ENCODE measurements around the gene TUG1. TPM values are rescaled to one million over a fixed set of nuclear protein-coding genes. Genes with fewer than 3 reads are reported as not detected.

TUG1 gene
- total and polyA plus RNA-seq, 9 of the 15 experiments (the other 6 are each of a cell fraction or from before 2014, with no cell fraction given): 24.7 to 132 (median 58.9) TPM

GRCh38 chr22:30968015-30968923, 796 bp upstream of the TUG1 start, which contains the start of gene MORC2 (continued):
- TF ChIP-seq MGA (IDR thresholded peaks at IDR 0.05): peak; percentile 96
- no peak for TF ChIP-seq CSDE1 (IDR thresholded peaks at IDR 0.05)
- TF ChIP-seq ATF6 (CRISPR knock-in tag; IDR thresholded peaks at IDR 0.05): 0 out of 2 replicates have a peak, but pooled peaks have one; percentile 22
- TF ChIP-seq KLF13 (tag; IDR thresholded peaks at IDR 0.05; ENCODE audit: borderline replicate concordance, low read depth): peak; percentile 25; the same call in 1 of the 2 replicates
- no peak for TF ChIP-seq CREB1 (IDR thresholded peaks at IDR 0.05)
- TF ChIP-seq CREB1 (CRISPR knock-in tag; IDR thresholded peaks at IDR 0.05): no peak
- no peak for TF ChIP-seq TCF7 (IDR thresholded peaks at IDR 0.05; ENCODE audit: borderline replicate concordance)
- peak; percentile 64 for TF ChIP-seq SMAD4 (CRISPR knock-in tag; conservative IDR thresholded peaks at IDR 0.05)
- peak; percentile 99 for TF ChIP-seq L3MBTL2 (IDR thresholded peaks at IDR 0.05)
- peak; percentile 23; the same call in 1 of the 2 replicates for TF ChIP-seq BHLHE40 (IDR thresholded peaks at IDR 0.05; ENCODE audit: low read length)
- TF ChIP-seq KLF1 (tag; IDR thresholded peaks at IDR 0.05): peak; percentile 25; the same call in 1 of the 2 replicates
- TF ChIP-seq RBFOX2 (IDR thresholded peaks at IDR 0.05; ENCODE audit: low read depth, low read length): no peak
- TF ChIP-seq ZBTB1 (CRISPR knock-in tag; IDR thresholded peaks at IDR 0.05; ENCODE audit: borderline replicate concordance, low read depth): no peak
- no peak for TF ChIP-seq XRCC5 (IDR thresholded peaks at IDR 0.05; ENCODE audit: low read depth, low read length)
